Esophagus squamous epithelium (tissue), 4 donors: ENCODE measurements around the gene SIX2.

Source experiments
- CTCF ChIP-seq, 6 experiments: fragments of 450-650 bp in 4 of 6; fragments of 200-600 bp in 2 of 6; sonication (generic) in 2 of 6; IDR thresholded peaks; one replicate each; pipeline ENCODE4 v1.5.1; 2016 to 2019; ENCODE audit warnings: antibody characterized with exemption in 6 of 6, mild to moderate bottlenecking in 4 of 6, moderate library complexity in 4 of 6
- POLR2A ChIP-seq, 4 donors: fragments of 450-650 bp; IDR thresholded peaks; one replicate each; pipeline ENCODE4 v1.6.1; 2017; ENCODE audit warnings: antibody characterized with exemption in 4 of 4, mild to moderate bottlenecking in 4 of 4, moderate library complexity in 3 of 4

- TF ChIP-seq CTCF (IDR thresholded peaks at IDR 0.05) = no peak
- TF ChIP-seq POLR2A (IDR thresholded peaks at IDR 0.05) = no peak
Observed at GRCh38 chr2:45006041-45006941, 3.0 kb downstream of the SIX2 start.
